ENCODE results near the gene KCTD16.

KCTD16 gene

DNA sequence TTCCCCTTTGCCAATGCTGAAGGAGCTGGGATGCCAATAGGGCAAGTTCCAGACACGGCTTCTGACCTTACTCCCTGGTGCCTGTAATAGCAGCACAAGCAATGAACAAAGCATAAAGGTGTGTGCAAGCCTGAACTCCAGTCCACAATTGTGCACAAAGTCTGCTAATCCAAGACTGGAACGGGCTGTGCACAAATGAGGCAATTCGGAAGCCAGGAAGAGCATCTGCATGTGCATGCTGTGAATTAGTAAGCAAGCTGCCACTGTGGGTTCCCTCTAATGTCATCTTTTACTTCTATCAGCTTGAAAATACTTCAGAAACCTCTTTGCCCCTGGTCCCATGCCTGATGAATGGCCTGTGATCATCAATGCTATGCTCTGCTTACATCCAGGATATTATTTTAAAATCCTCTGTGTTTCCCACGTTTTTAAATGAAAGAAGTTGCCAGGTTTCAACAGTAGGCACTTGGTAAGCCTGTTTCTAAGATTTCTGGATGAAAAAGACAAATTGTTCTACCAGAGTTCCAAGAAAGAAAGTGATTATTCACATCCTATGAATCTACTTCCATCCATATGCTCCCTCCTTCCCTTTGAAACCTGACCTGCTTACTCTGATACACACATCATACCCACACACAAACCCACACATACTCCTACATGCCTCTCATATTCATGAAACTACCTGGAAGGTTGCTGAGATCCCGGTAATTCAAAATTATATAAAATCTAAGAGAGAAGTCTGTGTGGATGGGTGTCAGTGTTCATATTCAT lies 165.7 kb downstream of the KCTD16 start:
- TF ChIP-seq, protein P1, sequence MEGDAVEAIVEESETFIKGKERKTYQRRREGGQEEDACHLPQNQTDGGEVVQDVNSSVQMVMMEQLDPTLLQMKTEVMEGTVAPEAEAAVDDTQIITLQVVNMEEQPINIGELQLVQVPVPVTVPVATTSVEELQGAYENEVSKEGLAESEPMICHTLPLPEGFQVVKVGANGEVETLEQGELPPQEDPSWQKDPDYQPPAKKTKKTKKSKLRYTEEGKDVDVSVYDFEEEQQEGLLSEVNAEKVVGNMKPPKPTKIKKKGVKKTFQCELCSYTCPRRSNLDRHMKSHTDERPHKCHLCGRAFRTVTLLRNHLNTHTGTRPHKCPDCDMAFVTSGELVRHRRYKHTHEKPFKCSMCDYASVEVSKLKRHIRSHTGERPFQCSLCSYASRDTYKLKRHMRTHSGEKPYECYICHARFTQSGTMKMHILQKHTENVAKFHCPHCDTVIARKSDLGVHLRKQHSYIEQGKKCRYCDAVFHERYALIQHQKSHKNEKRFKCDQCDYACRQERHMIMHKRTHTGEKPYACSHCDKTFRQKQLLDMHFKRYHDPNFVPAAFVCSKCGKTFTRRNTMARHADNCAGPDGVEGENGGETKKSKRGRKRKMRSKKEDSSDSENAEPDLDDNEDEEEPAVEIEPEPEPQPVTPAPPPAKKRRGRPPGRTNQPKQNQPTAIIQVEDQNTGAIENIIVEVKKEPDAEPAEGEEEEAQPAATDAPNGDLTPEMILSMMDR (IDR thresholded peaks at IDR 0.05): no peak
- Mint-ChIP-seq H3K4me1 (peaks cover 8% of the 10 kb centered on the region), H3K36me3 (ENCODE audit: low read depth) (no peaks in the 10 kb centered on the region), H3K9me3 (no peaks in the 10 kb centered on the region), H3K4me3 (no peak overlapping the region), H3K27ac (peak overlapping the region; percentile 1), H3K27me3 (ENCODE audit: low read depth, poor library complexity) (peaks cover 10% of the 10 kb centered on the region)
- no peak for DNase-seq

DNA sequence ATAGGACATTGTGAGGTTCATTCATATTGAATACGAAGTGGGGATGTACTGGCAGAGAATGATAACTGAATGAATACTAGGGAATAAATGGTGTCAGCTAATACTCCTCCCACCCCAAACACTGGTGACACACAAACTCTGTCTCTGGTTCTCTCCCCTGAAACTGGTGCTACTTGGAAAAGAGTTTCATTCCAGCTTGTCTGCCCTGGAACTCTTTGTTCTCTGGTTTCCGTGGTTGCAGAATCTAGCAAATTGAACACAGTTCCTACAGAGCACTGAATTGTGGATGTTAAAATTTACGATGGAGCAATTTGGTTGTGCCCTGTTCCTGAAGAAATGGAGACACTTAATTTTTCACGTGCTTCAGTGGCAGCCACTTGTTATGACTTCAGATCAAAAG lies 181.7 kb downstream of the KCTD16 start:
- H3K4me3 Mint-ChIP-seq: no peak overlapping the region
- no peaks in the 10 kb centered on the region for H3K9me3 Mint-ChIP-seq
- H3K27ac Mint-ChIP-seq: no peak overlapping the region
- DNase-seq: no peak
- peaks cover 4% of the 10 kb centered on the region for H3K27me3 Mint-ChIP-seq (ENCODE audit: low read depth, poor library complexity)
- no peaks in the 10 kb centered on the region for H3K36me3 Mint-ChIP-seq (ENCODE audit: low read depth)
- TF ChIP-seq, protein P1 (IDR thresholded peaks at IDR 0.05): no peak
- H3K4me1 Mint-ChIP-seq: peaks cover 25% of the 10 kb centered on the region

DNA sequence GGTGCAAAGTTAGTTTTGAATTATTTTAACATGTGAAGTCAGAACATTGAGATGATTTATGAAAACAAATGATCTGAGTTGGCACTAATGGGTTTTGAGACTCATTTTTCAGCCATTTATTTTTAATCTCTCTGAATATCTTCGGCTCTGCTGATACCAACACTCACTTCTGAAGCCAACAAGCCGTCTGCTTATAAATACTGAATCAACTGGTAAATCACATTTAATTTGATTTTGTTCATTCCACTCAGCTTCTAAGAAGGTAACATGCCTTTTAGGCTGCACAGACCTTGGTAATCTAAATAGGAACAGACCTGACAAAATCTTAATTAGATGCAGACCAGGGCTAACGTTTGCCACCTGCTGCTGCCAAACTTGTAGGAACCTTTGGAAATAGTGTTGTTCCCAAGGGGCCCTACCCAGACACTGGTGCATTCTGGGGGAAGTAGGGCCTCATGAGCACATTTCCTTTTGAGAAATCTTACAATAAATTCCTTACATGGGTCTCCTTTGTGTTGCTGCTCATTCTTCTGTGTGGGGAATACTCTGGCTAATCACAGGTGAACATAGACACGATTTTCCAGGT lies 182.2 kb downstream of the KCTD16 start:
- DNase-seq: no peak

DNA sequence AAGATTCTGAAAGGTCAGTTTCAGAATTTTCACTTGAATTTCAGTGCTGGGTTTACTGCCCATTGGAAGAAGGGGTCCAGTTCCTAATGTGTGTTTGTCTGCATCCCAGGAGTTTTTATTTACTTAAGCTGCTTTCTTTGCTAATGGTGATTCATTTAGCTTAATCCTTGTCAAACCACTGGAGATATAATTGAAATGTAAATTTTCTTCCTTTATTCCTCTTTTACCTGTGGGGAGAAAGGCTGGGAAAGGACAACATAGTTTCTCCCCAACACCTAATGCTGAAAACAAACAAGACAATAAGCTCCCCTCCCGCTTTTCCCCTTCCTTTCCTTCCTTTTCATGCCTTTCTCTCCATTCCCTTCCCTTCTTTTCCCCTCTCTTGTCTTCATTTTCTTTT lies 185.8 kb downstream of the KCTD16 start:
- Mint-ChIP-seq H3K27ac (no peak overlapping the region), H3K27me3 (ENCODE audit: low read depth, poor library complexity) (peaks cover 4% of the 10 kb centered on the region), H3K4me3 (no peak overlapping the region), H3K4me1 (peaks cover 25% of the 10 kb centered on the region), H3K36me3 (ENCODE audit: low read depth) (no peaks in the 10 kb centered on the region), H3K9me3 (no peaks in the 10 kb centered on the region)
- TF ChIP-seq, protein P1 (IDR thresholded peaks at IDR 0.05): no peak
- DNase-seq: no peak

More for the DNA sequence above, 182.2 kb downstream of the KCTD16 start:
- H3K4me1 Mint-ChIP-seq: peaks cover 25% of the 10 kb centered on the region
- H3K9me3 Mint-ChIP-seq: no peaks in the 10 kb centered on the region
- no peak overlapping the region for H3K4me3 Mint-ChIP-seq
- H3K27me3 Mint-ChIP-seq (ENCODE audit: low read depth, poor library complexity): peaks cover 4% of the 10 kb centered on the region
- TF ChIP-seq, protein P1 (IDR thresholded peaks at IDR 0.05): no peak
- no peaks in the 10 kb centered on the region for H3K36me3 Mint-ChIP-seq (ENCODE audit: low read depth)
- H3K27ac Mint-ChIP-seq: peak overlapping the region; percentile 33

DNA sequence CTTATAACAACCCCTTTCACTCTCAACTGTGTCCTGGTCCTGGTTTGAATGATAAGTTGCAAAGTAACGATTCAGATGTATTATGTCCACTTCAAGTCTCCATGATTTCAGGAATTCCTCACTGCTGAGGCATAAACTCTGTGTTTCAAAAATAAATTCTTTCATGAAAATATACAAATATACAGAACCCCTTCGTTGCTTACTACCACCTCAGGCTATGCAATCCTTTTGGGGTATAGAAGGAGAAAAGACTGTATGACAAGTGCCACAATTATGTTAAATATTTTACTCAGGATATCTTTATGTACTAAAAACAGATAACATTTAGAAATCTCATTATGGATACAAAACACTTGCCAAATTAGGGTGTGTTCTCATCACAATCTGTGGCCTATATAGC lies 190.7 kb downstream of the KCTD16 start:
- Mint-ChIP-seq H3K4me3 (no peak overlapping the region), H3K27me3 (ENCODE audit: low read depth, poor library complexity) (peaks cover 4% of the 10 kb centered on the region), H3K27ac (no peak overlapping the region), H3K4me1 (peaks cover 4% of the 10 kb centered on the region), H3K36me3 (ENCODE audit: low read depth) (no peaks in the 10 kb centered on the region), H3K9me3 (no peaks in the 10 kb centered on the region)
- no peak for DNase-seq
- TF ChIP-seq, protein P1 (IDR thresholded peaks at IDR 0.05): no peak

DNA sequence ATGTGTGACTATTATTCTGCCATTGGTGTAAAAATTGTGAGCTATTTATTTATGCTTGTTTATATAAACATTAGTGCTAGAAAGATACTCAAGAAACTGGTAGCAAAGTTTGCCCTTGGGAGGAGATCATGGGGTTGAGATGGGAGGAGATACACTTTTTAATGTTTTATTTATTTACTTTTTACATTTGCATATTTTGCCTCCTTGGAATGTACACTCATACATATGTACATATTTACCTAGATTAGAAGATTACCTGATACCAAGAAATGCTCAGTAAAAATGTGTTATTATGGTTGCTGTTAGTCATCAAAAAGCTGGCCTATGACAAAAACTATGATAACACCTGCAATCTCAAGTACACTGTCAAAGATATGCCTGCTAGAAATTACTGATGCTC lies 195.2 kb downstream of the KCTD16 start:
- Mint-ChIP-seq H3K4me3 (no peak overlapping the region), H3K4me1 (peaks cover 23% of the 10 kb centered on the region), H3K27me3 (ENCODE audit: low read depth, poor library complexity) (peaks cover 3% of the 10 kb centered on the region), H3K27ac (no peak overlapping the region), H3K9me3 (no peaks in the 10 kb centered on the region), H3K36me3 (ENCODE audit: low read depth) (no peaks in the 10 kb centered on the region)
- TF ChIP-seq, protein P1 (IDR thresholded peaks at IDR 0.05): no peak
- no peak for DNase-seq

Data from nephron progenitor cell (in vitro differentiated cells).